Activated CD4-positive, alpha-beta T cell treated with anti-CD3 and anti-CD28 coated beads, Interleukin-2, amount 50 U/mL, for 24 hours (primary cell): ENCODE results near the gene NR2E3.

Experiments
- DNase-seq, 2 donors: peaks; one replicate each; pipeline ENCODE4 v3.0.0-alpha.2; 2020; ENCODE audit warnings: low read depth in 1 of 2, low spot score in 1 of 2

NR2E3 gene

GRCh38 chr15:71790081-71790480 lies 20.3 kb upstream of the NR2E3 start:
- no peak for DNase-seq

DNA sequence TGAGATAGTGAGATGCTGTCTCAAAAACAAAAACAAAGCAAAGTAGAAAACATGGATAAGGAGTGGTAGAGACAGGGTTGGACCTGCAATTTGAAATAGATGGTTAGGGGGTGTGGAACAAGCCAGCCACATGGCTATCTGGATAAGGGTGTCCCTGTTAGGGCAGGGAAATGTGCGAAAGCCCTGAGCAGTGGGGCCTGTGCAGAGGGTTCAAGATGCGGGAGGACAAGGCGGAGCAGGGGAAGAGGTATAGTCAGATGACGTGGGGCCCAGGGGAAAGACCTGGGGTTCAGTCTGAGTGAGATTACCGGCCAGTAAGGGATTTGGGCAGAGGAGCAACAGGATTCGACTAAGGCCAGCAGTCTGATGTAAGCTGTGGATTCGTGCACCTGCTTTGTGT lies 18.4 kb upstream of the NR2E3 start:
- no peak for DNase-seq

DNA sequence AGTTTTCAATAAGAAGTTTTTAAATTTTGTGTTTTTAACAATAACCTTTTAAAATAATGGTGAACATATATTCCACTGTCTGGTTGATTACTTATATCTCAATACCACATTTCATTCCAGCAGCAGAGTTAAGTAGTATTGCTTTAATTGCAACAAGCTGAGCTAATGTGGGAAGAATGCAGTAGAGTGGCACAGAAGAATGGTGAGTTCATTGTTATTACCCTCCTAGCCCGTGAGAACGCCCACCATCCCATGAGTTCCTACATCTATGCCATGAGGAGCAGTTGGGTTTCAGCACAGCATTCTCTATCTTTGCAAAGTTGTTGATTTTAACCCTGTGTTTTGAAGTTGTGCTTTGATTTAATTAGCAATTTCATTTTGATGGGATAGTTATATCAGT lies 17.8 kb upstream of the NR2E3 start:
- DNase-seq: no peak

DNA sequence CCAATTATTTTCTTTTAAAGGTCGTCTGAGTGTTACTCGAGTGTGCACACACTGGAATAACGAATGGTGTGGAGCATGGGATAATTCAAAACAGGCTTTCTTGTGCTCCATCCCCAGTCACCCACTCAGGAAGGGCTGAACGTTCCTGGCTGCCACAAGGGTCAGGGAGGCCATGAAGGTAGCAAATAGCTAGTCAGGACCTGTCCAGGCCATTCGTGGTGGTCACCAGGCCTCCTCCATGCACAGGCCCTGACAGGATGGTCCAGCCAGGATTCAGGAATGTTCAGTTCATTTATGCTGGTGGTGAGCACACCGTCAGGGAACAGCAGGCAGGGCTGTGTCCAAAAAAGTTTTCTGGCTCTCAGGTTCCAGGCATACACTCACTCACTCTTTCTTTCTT lies 11.7 kb upstream of the NR2E3 start:
- no peak for DNase-seq

GRCh38 chr15:71800190-71800589 lies 10.2 kb upstream of the NR2E3 start:
- DNase-seq: no peak

- DNase-seq: no peak
Measured at GRCh38 chr15:71800835-71801745, 9.3 kb upstream of the NR2E3 start.

GRCh38 chr15:71801935-71802655 lies 8.3 kb upstream of the NR2E3 start:
- no peak for DNase-seq

- no peak for DNase-seq
Measured at GRCh38 chr15:71802770-71803169, 7.6 kb upstream of the NR2E3 start.

- DNase-seq: no peak
Measured at GRCh38 chr15:71804226-71804625, 6.1 kb upstream of the NR2E3 start.

GRCh38 chr15:71804695-71805470 lies 5.5 kb upstream of the NR2E3 start:
- no peak for DNase-seq

DNA sequence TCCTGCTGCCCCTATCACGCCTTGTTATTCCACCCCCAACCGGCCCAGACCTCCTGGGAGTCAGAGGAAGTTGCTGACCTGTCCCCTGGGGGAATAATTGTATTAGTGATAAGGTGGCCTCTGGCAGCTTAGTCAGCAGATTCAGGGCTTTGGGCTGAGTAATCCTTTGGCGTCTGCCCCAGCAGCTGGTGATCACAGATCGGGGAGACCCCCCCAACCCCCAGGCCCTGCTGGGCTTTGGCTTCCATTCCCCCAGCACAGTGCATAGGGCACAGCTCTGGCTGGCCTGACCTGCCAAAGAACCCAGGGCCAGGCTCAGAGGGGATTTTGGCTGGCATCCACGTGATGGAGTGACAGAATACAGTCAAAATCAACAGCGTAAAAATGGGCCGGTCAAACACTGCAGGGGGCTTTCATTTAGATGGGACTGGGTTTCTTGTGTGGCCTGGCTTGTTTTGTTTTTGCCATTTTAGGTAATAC lies 3.9 kb upstream of the NR2E3 start:
- no peak for DNase-seq

GRCh38 chr15:71807125-71807629 lies 3.2 kb upstream of the NR2E3 start:
- DNase-seq: no peak

DNA sequence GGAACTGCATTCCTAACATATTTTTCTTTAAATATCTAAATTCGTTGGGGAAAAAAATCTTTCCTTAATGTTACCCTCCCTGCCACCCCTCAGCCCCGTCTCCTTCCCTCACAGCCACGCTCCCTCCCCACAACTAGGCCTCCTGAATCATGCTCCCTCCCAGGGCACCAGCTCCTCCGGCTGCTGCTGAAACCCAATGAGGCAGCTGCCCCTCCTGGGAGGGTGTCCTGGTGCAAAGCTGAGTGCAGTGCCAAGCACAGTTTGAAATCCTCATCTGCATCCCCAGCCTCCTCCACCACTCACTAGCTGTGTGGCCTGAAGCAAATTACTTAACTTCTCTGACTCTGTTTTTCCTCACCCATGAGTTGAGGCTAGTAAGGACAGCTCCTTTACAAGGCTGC lies 2.7 kb upstream of the NR2E3 start:
- no peak for DNase-seq

- DNase-seq: no peak
Measured at GRCh38 chr15:71808311-71809020, 1.9 kb upstream of the NR2E3 start.

- DNase-seq: no peak
Measured at GRCh38 chr15:71809346-71809745, 1.0 kb upstream of the NR2E3 start.

GRCh38 chr15:71811036-71811736 lies 832 bp downstream of the NR2E3 start:
- DNase-seq: no peak

- DNase-seq: no peak
Measured at GRCh38 chr15:71811752-71812735, 1.7 kb downstream of the NR2E3 start.

DNA sequence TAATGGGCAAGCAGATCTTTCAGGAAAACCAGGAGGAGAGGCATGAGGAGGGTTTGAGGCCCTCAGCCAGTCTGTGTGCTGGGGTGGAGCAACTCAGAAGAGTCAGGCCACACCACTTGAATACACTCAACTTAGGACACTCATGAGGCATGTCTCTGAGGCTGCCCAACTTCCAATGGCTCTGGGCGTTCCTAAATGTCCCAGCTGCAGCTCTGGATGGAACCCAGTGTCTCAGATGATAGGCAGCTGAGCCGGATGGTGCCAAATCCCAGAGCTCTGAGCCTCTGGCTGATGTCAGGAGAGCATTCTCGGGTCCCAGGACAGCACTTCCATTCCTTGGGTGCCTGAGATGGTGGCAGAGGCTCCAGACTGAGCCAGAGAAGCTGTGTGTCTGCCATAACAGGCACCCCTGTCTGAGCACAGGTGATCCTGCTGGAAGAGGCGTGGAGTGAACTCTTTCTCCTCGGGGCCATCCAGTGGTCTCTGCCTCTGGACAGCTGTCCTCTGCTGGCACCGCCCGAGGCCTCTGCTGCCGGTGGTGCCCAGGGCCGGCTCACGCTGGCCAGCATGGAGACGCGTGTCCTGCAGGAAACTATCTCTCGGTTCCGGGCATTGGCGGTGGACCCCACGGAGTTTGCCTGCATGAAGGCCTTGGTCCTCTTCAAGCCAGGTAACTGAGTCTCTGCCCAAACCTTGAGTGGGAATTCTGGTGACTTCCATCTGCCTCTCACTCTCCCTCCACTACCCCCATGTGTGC lies 2.8 kb downstream of the NR2E3 start:
- no peak for DNase-seq
